MM.1S (cell line): ENCODE data around the gene OR2A5.

Experiments used
- EZH2 ChIP-seq: fragments of 300-600 bp; sonication (generic); optimal IDR thresholded peaks from 2 replicates; pipeline ENCODE3; 2017; ENCODE audit warnings: low read depth, mild to moderate bottlenecking, antibody characterized with exemption, low read length, mixed read lengths
- EZH2phosphoT487 ChIP-seq: fragments of 300-600 bp; sonication (generic); IDR thresholded peaks from 2 replicates; pipeline ENCODE4 v1.6.1; 2018; ENCODE audit warnings: antibody characterized with exemption, low read length
- TF ChIP-seq, protein P1 (sequence below): fragments of 300-600 bp; sonication (generic); IDR thresholded peaks from 2 replicates; pipeline ENCODE4 v1.5.1; 2016; ENCODE audit warnings: antibody characterized with exemption, low read length, mixed read lengths

DNA sequence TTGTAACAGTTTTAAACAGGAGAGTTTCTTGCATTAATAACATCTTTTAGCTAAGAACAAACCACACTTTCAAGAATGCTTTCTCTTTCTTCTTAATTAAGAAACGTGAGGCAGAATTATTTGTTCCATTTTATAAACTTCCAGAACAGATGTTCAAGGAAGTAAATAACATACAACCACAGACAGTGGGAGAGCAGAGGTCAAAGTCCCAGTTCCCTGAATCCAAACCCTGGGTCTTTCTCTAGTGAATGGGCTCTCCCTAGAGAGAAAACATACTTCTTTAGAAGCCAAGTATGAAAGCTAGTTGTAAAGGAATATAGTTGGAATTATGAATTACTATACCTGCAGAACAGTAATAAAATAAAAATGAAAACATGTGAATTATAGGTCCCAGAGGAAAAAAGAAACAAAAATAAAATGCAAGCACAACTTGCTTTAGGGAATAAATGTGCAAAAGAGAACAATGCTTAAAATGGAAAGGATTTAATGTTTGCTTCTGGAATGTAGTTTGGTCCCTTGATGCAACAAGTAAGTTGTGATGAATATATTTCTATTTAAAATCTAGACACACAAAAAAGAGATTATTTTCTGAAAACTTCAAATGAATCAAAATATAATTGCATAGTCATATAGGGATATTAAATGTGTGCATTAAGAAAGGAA lies 42.6 kb upstream of the OR2A5 start:
- TF ChIP-seq, protein P1, sequence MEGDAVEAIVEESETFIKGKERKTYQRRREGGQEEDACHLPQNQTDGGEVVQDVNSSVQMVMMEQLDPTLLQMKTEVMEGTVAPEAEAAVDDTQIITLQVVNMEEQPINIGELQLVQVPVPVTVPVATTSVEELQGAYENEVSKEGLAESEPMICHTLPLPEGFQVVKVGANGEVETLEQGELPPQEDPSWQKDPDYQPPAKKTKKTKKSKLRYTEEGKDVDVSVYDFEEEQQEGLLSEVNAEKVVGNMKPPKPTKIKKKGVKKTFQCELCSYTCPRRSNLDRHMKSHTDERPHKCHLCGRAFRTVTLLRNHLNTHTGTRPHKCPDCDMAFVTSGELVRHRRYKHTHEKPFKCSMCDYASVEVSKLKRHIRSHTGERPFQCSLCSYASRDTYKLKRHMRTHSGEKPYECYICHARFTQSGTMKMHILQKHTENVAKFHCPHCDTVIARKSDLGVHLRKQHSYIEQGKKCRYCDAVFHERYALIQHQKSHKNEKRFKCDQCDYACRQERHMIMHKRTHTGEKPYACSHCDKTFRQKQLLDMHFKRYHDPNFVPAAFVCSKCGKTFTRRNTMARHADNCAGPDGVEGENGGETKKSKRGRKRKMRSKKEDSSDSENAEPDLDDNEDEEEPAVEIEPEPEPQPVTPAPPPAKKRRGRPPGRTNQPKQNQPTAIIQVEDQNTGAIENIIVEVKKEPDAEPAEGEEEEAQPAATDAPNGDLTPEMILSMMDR = no peak
- no peak for TF ChIP-seq EZH2phosphoT487
- no peak for TF ChIP-seq EZH2
